ENCODE measurements around the gene GALNT7. TPM values are rescaled to one million over a fixed set of nuclear protein-coding genes. Genes with fewer than 3 reads are reported as not detected.

GALNT7 gene
- total RNA-seq, 1 donor from 2014 or later, result 36.7 TPM

DNA sequence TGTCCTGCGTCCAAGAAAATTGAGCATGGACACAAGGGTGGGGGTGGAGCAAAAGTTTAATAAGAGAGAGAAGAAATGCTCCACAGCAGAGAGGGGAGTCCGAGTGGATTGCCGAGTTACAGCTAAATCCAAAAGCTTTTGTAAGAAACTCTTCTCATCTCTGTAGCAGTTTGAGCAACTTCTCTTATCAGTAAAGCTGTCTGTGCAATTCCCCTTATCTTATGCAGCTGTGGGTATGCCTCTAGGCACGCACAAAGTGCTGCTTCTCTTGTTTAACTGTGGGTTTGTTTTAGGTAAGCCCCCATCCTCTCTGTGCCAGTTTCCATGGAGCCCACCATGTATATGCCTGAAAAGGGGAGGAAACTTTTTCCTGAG lies 120.7 kb downstream of the GALNT7 start:
- peak overlapping the region; percentile 50 for H3K4me3 Mint-ChIP-seq
- no peaks in the 10 kb centered on the region for H3K27me3 Mint-ChIP-seq (ENCODE audit: low read depth)
- DNase-seq (ENCODE audit: low spot score in 2 of 2, unreplicated experiment in 2 of 2), result no peak
- TF ChIP-seq CTCF (IDR thresholded peaks at IDR 0.05; ENCODE audit: unreplicated experiment), result no peak
- peaks cover 26% of the 10 kb centered on the region for H3K36me3 Mint-ChIP-seq
- peak overlapping the region; percentile 66 for H3K27ac Mint-ChIP-seq
- peaks cover 14% of the 10 kb centered on the region for H3K4me1 Mint-ChIP-seq
- H3K9me3 Mint-ChIP-seq, result peaks cover 25% of the 10 kb centered on the region

DNA sequence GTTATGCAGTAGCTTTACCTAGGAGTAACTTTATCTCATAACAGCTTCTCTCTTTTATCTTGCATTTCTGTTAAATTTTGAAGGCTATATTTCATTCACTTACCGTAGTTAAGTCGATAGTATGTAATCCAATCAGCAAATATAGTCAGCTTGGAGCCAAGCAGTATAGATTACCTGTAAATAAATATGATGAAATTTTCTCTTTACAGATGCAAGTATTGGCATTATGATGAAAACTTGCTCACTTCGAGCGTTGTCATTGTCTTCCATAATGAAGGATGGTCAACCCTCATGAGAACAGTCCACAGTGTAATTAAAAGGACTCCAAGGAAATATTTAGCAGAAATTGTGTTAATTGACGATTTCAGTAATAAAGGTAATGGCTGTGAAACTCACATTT lies 123.3 kb downstream of the GALNT7 start:
- Mint-ChIP-seq H3K9me3 (peaks cover 4% of the 10 kb centered on the region), H3K36me3 (peaks cover 10% of the 10 kb centered on the region)
- TF ChIP-seq CTCF (IDR thresholded peaks at IDR 0.05; ENCODE audit: unreplicated experiment), result no peak

DNA sequence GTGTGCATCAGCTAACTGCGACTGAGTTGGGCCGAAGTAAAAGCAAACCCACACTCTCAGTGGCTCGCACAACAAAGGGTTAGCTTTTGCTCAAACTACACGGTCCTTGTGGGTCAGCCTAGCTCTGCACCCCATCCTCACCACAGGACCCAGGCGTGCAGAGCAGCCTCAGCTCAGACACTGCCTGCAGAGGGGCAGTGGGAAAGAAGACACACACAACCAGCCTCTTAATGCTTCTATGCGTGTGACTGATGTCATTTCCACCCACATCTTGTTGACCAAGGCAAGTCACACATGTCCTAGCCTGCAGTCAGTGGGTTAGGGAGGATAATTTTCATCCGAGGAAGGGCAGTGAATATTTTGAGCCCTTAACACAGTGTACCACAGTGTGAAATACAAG lies 125.1 kb downstream of the GALNT7 start:
- no peak for DNase-seq (ENCODE audit: low spot score in 2 of 2, unreplicated experiment in 2 of 2)
- Mint-ChIP-seq H3K27me3 (ENCODE audit: low read depth) (no peaks in the 10 kb centered on the region), H3K36me3 (no peaks in the 10 kb centered on the region), H3K27ac (no peak overlapping the region), H3K9me3 (no peaks in the 10 kb centered on the region), H3K4me3 (no peak overlapping the region), H3K4me1 (peaks cover 11% of the 10 kb centered on the region)
- TF ChIP-seq CTCF (IDR thresholded peaks at IDR 0.05; ENCODE audit: unreplicated experiment), result no peak

More for the DNA sequence above, 123.3 kb downstream of the GALNT7 start:
- Mint-ChIP-seq H3K27ac (no peak overlapping the region), H3K27me3 (ENCODE audit: low read depth) (no peaks in the 10 kb centered on the region), H3K4me3 (no peak overlapping the region), H3K4me1 (peaks cover 14% of the 10 kb centered on the region)
- no peak for DNase-seq (ENCODE audit: low spot score in 2 of 2, unreplicated experiment in 2 of 2)

GRCh38 chr4:173294444-173294843 lies 125.8 kb downstream of the GALNT7 start:
- Mint-ChIP-seq H3K9me3 (no peaks in the 10 kb centered on the region), H3K36me3 (no peaks in the 10 kb centered on the region), H3K4me3 (no peak overlapping the region), H3K27ac (no peak overlapping the region), H3K27me3 (ENCODE audit: low read depth) (no peaks in the 10 kb centered on the region), H3K4me1 (peaks cover 8% of the 10 kb centered on the region)
- no peak for TF ChIP-seq CTCF (IDR thresholded peaks at IDR 0.05; ENCODE audit: unreplicated experiment)
- DNase-seq (ENCODE audit: low spot score in 2 of 2, unreplicated experiment in 2 of 2), result no peak

GRCh38 chr4:173301518-173302201 lies 133.0 kb downstream of the GALNT7 start:
- Mint-ChIP-seq H3K9me3 (peaks cover 12% of the 10 kb centered on the region), H3K4me3 (no peak overlapping the region), H3K36me3 (peaks cover 20% of the 10 kb centered on the region), H3K4me1 (peaks cover 19% of the 10 kb centered on the region), H3K27ac (peak overlapping the region; percentile 65), H3K27me3 (ENCODE audit: low read depth) (no peaks in the 10 kb centered on the region)
- peak; percentile 77 for TF ChIP-seq CTCF (IDR thresholded peaks at IDR 0.05; ENCODE audit: unreplicated experiment)
- DNase-seq (ENCODE audit: low spot score in 2 of 2, unreplicated experiment in 2 of 2), result no peak
